Activated CD4-positive, alpha-beta T cell treated with anti-CD3 and anti-CD28 coated beads, Interleukin-2, amount 50 U/mL, for 16 hours (primary cell): Measurements from ENCODE around the gene PTPRE.

ENCODE experiments used
- DNase-seq: peaks from one replicate; pipeline ENCODE4 v3.0.0-alpha.2; 2020

Gene PTPRE

GRCh38 chr10:127908106-127908958 is 1.4 kb downstream of the PTPRE start:
- DNase-seq: no peak

GRCh38 chr10:127908959-127909267 is 2.0 kb downstream of the PTPRE start:
- DNase-seq: no peak

GRCh38 chr10:127909716-127910463 is 3.0 kb downstream of the PTPRE start:
- no peak for DNase-seq

DNA sequence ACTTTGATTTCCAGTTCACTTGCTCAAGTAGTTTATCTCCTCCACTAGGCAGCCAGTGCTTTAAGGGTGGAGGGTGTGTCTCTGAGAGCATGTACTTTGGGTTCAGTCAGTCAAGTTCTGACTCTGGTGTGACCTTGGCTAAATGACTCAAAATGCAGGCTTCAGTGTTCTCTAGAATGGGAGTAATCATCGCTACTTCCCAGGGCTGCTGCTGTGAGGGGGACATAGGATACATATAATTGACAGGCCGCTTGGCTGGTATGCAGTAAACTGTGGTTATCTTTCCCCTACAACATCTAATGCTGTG is 3.5 kb downstream of the PTPRE start:
- no peak for DNase-seq

DNA sequence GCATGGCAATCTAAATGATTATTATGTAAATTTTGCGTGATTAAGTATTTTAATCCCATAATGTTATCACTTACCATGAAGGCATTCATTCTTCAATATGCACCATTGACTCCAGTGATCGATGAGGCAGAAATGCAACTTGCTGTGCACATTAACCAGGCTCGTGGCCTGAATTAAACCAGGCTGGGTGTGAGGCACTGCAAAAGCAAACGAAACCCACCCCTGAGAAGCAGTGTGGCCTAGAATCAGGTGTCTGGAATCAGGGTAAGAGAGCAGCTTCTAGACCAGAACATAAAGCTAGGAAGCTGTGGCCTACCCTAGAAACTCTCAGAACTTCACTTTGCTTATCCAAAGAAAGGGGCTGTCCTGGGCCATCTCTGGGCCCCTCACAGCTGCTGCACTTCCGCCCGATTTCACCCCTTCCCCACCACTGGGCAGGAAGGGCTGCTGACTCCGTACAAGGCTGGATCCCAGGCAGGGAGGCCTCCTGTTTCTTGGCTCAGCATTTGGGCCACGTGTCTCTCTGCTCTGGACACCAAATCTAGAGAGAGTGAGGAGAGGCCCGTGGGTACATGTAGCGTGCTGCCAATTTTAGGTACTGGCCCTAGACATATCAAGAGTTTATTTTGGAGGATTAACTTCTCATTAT is 4.4 kb downstream of the PTPRE start:
- DNase-seq: no peak

- no peak for DNase-seq
Measured at GRCh38 chr10:127911867-127912257, 5.0 kb downstream of the PTPRE start.

DNA sequence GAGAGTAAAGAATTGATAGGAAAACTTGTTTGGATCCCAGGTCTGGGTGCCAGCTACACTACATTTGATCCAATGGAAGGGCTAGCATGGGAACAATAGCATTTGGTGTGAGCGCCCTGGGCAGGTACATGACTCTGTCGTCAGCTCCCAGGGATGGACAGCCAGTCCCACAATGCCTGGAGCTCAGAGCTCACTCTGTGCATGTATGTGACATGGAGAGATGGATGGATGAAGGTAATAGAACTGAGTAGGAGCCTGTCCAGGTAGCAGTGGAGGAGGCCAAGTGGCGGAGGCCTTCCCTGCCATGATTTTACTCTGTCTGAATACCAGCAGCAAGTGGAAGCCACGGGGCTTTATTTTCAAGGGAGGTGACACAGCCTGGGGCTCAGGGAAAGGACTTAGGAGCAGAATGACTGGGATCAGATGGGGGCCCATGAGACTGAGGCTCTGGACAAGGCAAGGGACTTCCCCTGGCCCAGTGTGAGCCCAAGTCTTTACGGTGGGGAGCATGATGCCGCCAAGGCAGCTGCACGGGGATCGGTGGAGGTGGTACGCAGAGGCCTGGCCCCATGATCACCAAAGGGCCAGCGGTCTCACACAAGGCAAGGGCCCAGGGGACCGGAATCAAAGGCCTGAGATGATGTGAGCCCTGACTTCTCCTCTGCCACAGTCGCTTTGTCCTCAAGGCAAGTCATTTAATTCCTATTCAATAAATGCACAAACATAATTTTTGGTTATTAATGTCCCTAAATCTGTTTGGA is 5.9 kb downstream of the PTPRE start:
- DNase-seq: no peak

DNA sequence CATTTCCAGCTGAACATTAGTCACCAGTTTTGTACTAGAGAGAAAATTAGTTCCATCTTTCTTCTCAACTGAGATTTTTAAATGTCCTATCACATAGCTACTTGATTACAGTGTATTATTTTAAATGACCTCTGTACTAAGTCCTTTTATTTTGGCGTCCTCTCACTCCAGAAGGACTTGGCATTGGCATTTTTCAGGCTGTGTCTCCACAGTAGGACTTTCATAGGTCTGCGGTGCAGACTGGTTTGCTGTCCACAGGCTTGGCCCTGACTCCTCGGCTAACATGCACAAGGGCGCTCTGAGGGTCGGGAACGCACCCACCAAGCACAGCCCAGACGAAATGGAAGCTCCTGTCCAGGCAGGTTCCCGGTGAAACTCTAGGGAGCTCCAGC is 6.5 kb downstream of the PTPRE start:
- no peak for DNase-seq

- no peak for DNase-seq
Measured at GRCh38 chr10:127915324-127915723, 8.4 kb downstream of the PTPRE start.

DNA sequence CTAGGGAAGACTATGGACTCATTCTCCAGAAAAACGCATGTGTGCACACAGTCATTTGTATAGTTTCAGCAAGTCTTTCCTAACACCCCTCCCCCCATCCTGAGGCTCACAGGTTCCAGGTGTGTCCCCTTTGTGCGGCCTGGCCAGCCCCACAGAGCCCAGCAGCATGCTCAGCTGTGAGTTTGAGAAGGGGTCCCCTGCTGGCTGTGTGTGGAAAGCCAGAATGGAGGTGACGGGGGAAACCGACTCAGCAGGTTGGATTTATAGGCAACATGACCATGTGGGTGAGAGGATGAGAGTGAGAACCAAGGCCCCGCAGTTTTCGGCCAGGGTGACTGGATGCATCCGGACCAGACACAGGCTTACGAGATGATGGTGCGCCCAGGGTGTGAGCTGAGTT is 9.9 kb downstream of the PTPRE start:
- no peak for DNase-seq

DNA sequence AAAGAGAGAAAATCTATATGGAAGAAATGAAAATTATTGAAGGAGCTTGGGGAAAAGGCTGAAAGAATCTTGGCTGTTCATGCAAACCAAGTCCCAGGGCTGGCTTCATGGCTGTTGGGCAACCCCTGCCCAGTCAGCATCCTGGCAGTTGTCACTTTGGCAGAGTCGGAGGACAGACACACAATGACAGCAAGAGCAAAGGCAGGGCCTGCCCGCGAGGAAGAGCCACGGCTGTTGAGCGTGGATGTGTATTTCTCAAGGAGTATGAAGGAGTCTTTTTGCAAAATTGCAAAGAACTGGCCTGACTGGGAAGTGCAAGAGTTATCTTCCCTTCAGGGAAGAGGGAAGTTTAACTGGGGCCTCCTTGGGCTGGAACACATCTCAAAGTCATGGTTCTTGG is 11.7 kb downstream of the PTPRE start:
- DNase-seq: no peak

DNA sequence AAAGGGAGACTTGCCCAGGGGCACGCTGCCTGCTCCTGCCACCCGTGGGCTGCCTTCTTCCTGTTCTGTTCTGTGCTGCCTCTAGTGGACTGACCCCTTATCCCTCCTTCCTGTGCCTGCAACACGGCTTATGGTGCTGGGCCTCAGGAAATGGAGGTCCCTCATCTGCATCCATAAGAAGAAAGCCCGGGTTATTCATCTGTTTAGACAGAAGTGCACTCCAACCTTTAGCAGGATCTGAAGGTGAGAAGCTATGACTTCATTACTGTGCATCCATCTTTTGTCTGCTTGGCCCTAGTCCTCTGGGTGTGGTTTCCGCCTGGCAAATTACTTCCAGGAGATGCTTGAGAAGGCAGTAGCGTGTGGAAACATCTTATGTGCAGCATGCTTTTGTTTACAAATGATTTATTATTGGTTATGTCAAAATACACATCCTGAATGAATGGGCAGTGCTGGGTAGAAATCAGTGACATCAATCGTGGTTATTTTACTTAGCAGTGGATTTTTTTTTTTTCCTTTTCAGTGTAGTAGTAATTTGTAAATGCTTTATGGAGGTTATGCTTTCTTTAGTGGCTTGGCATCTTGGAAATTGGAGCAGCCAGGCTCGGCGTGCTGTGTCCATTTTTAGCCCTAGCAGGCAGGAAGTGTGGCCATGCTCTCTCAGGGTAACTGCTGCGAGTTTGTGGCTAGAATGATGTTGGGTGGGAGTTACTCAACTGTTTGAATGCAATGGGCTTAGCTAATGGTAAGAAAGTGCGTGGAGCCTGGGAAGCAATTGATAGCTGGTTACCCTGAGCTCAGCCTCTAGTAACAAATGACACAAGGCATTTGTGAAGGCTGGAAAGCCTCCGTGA is 12.7 kb downstream of the PTPRE start:
- no peak for DNase-seq

DNA sequence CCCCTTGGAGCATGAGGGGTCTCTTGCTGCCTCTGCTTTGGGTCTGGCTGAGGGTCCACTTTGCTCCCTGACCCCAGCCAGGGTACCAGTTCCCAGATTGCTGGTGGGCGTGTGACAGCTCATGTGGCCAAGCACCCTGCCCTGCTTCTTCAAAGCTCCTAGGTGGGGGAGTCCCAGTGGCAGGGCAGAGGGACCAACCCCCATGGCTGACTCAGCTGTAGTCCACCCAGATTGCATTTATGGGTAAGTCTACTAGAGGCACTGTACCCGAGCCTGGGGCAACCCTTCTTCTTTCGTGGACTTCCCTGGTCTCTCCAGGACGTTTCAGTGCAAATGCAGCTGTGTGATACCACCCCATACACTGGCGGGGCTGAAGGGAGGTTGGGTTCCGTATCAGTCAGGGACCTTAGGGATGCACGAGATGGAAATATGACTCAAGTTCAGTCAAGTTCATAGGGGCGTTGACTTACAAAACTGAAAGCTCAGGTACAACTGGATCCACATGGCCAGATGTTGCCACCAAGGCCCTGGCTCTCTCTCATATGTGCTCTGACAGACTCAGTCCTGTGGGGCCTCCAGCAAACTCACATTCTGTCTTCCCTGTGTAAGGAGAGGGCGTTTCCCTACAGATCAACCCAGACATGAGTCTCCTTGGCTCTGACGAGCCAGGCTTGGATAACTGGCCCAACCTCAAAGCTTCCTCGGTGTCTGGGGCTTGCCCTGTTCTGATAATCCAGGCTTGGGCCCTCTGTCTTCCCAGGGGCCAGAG is 13.6 kb downstream of the PTPRE start:
- no peak for DNase-seq

GRCh38 chr10:127921075-127921752 is 14.3 kb downstream of the PTPRE start:
- DNase-seq: no peak

- no peak for DNase-seq
Measured at GRCh38 chr10:127921753-127922145, 14.8 kb downstream of the PTPRE start.

DNA sequence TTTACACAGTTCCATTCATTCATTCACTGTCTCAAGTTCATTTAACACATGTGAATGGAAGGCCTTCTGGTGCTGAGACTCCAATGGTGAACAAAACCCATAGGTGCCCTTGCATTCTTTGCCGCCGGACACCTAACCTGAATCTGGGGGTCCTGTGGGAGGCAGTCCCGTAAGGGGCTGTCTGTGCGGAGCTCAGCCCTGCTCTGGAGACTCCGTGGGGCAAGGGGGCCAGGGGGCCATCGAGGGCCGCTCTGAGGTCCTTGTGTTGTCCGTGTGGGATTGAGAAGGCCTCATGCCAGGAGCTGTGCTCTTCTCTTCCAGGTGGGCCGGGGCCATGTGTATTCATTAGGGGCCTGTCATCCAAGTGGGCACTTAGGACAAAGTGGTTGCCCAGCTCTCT is 15.3 kb downstream of the PTPRE start:
- no peak for DNase-seq

DNA sequence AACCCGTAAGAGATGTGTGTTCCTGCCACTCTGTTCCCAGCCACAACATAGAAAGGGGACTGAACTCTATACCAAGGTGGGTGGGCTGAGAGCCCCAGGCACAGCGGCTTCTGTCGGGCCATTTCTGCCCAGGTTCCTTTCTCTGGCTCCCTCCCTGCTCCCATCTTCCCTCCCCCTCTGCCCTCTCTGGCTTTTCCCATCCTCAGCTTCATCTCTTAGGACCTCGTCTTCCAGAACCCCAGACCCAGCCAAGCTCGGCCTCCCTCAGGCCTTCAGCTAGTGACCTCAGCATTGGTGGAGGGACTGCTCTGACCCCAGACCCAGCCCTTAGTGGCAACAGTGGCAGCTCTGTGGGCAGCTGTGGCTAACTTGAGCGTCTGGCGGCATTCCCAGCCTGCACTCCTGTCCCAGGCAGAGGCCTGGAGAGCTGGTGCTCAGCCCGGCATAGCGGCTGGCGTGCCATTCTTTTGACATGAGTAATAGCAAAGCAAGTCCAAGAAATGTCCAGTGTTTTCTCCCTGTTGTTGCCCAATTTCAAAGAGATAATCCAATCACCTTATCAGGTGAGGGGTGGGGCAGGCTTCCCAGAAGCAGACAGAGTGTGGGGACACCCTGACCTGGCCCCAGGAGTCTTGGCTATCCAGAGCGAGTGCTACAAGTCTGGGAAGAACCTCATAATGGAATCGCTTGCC is 15.9 kb downstream of the PTPRE start:
- DNase-seq: no peak

DNA sequence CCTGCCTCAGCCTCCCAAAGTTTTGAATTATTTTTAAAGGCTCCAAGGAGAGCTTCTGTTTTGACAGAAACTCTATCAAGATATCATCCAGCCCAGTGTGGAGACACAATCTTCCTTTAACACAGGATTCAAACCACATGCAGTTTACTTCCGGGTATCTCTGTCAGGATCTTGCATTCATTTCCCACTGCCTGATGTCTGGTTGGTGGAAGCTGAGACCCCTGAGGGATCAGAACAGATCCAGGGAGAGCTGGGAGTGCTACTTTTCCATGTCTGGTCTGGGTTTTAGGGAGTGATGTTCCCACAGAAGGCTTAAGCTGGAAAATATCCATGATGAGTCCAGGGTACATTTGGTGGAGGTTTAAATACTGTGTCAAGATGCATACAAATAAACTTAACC is 16.7 kb downstream of the PTPRE start:
- DNase-seq: no peak

DNA sequence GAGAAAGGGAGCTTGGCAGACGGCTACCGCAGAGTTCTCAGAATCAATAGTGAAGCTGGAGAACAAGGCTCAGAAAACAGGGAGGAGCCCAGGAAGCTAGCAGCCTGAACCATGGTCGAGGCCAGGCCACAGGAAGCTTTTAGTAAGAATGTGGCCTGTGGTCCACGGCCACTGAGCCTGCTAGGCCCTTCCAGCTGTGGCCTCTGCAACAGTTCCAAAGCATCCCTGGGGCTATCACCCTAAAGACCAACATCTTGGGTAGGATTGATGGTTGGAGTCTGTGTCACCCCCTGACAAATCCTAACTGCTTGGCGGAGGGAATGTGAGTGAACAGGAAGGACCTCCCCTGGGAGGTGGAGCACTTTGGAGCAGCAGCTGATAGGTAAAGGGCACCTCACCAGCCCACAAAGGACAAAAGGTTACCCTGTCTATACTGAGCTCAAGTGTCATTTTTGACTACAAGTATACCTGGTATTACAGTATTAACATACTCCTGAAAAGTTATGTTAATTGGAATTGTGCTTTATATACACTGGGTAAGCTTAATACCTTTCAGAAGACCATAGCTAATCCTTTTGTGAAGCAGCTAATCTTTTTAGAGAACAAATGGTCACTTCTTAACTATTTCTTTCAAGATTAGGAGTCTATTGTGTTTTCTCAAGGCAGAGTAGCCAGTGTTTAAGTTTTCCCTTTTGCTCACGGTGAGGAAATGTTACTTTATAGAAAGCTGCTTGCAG is 18.7 kb downstream of the PTPRE start:
- DNase-seq: no peak

- no peak for DNase-seq
Measured at GRCh38 chr10:127926455-127926854, 19.6 kb downstream of the PTPRE start.
